Activated CD8-positive, alpha-beta memory T cell treated with anti-CD3 and anti-CD28 coated beads, Interleukin-2, amount 10 ng/mL, durations not matched to agents 7 days and 5 days (primary cell): ENCODE data around the gene PET117. TPM values are rescaled to one million over a fixed set of nuclear protein-coding genes. Genes with fewer than 3 reads are reported as not detected.
"Not testable (repeated sequence)": the region's sequence is repeated elsewhere in the genome, so short reads cannot be mapped to it uniquely, and the experiment has no call there.

Source experiments
- ATAC-seq: fragments of 150-1000 bp; cut with Tn5 transposase; one replicate; pipeline ENCODE4 v1.10.0; 2021; ENCODE audit warnings: moderate library complexity
- CTCF ChIA-PET: fragments of 350-600 bp; sonication (Branson Sonifier 250); formaldehyde crosslinking; loops from one replicate; lab custom pipeline; 2021; ENCODE audit warnings: antibody characterized with exemption; lab: Charles Lee
- DNase-seq: peaks from one replicate; pipeline ENCODE4 v3.0.0-alpha.2; 2020
- H3K27ac Mint-ChIP-seq: one replicate; pipeline ENCODE4 v1.8.0; 2021; ENCODE audit warnings: mild to moderate bottlenecking, mixed read lengths
- H3K27me3 Mint-ChIP-seq: one replicate; pipeline ENCODE4 v1.8.0; 2021; ENCODE audit warnings: mixed read lengths
- H3K36me3 Mint-ChIP-seq: one replicate; pipeline ENCODE4 v1.8.0; 2021; ENCODE audit warnings: mild to moderate bottlenecking, mixed read lengths
- H3K4me1 Mint-ChIP-seq: one replicate; pipeline ENCODE4 v1.8.0; 2021; ENCODE audit warnings: mixed read lengths
- H3K4me3 Mint-ChIP-seq: one replicate; pipeline ENCODE4 v1.8.0; 2021; ENCODE audit warnings: mild to moderate bottlenecking, moderate library complexity, mixed read lengths
- H3K9me3 Mint-ChIP-seq: one replicate; pipeline ENCODE4 v1.8.0; 2022; ENCODE audit warnings: low read depth, mixed read lengths
- total RNA-seq, 2 experiments: library from RNA; stranded (reverse); gene quantifications; one replicate each; pipeline ENCODE4 v1.2.3, GENCODE V29; 2021

Gene PET117, protein sequence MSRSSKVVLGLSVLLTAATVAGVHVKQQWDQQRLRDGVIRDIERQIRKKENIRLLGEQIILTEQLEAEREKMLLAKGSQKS
- 10 to 100 TPM; 11.4 to 15.8 TPM for total RNA-seq

DNA sequence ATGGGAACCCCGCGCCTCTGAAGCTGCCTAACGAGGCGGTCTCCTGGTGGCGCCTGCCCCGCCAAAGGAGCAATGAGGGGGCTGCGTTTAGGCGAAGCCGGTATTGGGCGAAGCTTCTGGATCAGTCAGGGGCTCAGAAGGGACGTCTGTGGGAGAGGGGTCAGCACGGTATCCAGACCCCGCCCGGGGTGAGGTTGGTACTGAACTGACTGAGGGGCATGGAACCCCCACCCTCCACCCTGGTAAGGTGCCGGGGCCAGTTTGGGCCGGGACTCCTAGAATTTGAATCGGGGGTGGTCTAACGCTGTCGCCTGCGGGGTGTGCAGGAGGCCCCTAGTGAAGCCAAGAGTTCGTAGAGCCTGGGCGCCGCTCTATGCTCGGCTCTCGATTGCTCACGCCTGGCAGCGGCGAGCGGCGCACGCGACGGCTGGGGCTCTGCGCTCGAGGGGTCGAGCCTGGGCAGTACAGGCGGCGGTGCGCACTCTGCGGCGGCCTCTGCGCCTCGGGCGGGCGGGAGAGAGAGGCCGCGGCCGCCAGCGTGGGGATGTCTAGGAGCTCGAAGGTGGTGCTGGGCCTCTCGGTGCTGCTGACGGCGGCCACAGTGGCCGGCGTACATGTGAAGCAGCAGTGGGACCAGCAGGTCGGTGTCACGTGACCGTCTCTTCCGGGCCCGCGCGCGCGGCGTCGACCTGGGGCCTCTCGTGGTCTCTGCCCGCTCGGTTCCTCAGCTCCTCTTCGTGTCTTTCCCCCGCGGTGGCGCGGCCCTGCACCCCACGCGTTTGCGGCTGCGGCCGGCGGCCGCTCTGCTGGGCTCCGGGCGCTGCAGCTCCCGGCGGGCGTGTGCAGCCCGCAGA is at the start of gene PET117, which contains the start of gene KAT14:
PET117 (plus strand) TSS at position 452 of the 854 bp plus-strand sequence; CDS start at position 545, 93 bp downstream.
KAT14 (plus strand) TSS at position 452 of the 854 bp plus-strand sequence. CDS start 4,798 bp downstream, outside the sequence.
- CTCF ChIA-PET, result interaction anchor here (0.8 to 1.8 kb wide), 3 partner anchors 138 to 171 kb away, joined by 3 to 5 read pairs (median 4); no protein-coding TSS in a partner anchor
- Mint-ChIP-seq H3K27ac (peak within 1 kb of the TSS; percentile 83), H3K4me1 (peaks cover 27% of the 10 kb centered on the region), H3K36me3 (peaks cover 9% of the 10 kb centered on the region), H3K4me3 (peak within 1 kb of the TSS; percentile 84), H3K9me3 (no peaks in the 10 kb centered on the region), H3K27me3 (no peaks in the 10 kb centered on the region)
- DNase-seq (peak; percentile 92), ATAC-seq (peak; percentile 94)

- not testable (repeated sequence) for ATAC-seq
Measured at GRCh38 chr20:18088298-18088697, 49.4 kb upstream of the PET117 start.

DNA sequence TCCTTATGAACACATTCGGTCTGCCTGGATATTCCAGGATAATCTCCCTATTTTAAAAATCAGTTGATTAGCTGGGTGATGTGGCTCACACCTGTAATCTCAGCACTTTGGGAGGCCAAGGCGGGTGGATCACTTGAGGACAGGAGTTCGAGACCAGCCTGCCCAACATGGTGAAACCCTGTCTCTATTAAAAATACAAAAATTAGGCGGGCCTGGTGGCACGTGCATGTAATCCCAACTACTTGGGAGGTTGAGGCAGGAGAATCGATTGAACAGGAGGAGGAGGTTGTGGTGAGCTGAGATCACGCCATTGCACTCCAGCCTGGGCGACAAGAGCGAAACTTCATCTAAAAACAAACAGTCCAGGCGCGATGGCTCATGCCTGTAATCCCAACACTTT is 48.8 kb upstream of the PET117 start:
- H3K27me3 Mint-ChIP-seq, CTCF ChIA-PET, H3K27ac Mint-ChIP-seq, H3K4me3 Mint-ChIP-seq, ATAC-seq, DNase-seq, H3K4me1 Mint-ChIP-seq, H3K36me3 Mint-ChIP-seq, H3K9me3 Mint-ChIP-seq: not testable (repeated sequence)

More at GRCh38 chr20:18088298-18088697, 49.4 kb upstream of the PET117 start:
- H3K27me3 Mint-ChIP-seq, H3K36me3 Mint-ChIP-seq, H3K27ac Mint-ChIP-seq, CTCF ChIA-PET, H3K9me3 Mint-ChIP-seq, H3K4me3 Mint-ChIP-seq, H3K4me1 Mint-ChIP-seq, DNase-seq: not testable (repeated sequence)

DNA sequence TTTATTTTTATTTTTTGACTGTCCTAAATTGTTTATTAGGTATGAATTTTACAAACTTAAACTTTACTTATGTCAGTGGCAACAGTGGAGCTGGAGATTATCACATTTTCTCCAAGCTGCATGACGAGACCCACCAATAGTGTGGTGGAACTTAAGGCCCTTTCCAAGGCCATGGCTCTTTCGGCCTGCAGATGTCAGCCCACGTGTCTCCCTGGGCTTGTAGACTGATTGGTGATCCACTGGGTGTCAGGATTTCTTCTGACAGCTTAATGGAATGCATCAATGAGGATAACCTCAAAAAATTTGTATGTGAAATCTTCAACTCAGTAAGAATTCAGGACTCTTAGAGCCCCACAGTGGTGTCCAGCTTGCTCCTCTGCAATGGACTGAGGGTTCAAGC is 47.6 kb upstream of the PET117 start:
- Mint-ChIP-seq H3K27ac (no peak overlapping the region), H3K4me3 (no peak overlapping the region), H3K27me3 (no peaks in the 10 kb centered on the region), H3K36me3 (no peaks in the 10 kb centered on the region), H3K9me3 (no peaks in the 10 kb centered on the region), H3K4me1 (no peaks in the 10 kb centered on the region)
- CTCF ChIA-PET, result no interaction called here
- no peak for ATAC-seq
- DNase-seq, result no peak

DNA sequence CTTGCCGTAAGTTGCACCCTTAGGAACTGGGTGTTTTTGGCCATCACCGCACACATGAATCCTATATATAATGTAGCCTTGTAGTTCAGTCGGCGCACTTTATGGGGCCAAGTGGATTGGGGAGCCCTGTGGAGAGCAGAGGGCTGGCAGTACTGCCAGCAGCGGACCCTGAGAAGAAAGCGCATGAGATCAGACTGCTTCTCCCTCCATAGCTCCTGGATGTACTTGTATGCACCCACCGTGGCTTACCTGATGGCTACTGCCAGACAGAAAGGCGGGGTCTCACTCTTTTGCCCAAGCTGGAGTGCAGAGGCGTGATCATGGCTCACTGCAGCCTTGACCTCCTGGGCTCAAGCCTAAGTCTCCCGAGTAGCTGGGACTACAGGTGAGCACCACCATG is 47.2 kb upstream of the PET117 start:
- ATAC-seq (no peak), DNase-seq (no peak)
- no peak overlapping the region for H3K27ac Mint-ChIP-seq
- H3K9me3 Mint-ChIP-seq, result no peaks in the 10 kb centered on the region
- H3K27me3 Mint-ChIP-seq, result no peaks in the 10 kb centered on the region
- CTCF ChIA-PET, result no interaction called here
- H3K4me1 Mint-ChIP-seq, result no peaks in the 10 kb centered on the region
- no peaks in the 10 kb centered on the region for H3K36me3 Mint-ChIP-seq
- no peak overlapping the region for H3K4me3 Mint-ChIP-seq

GRCh38 chr20:18091623-18092022 is 46.0 kb upstream of the PET117 start:
- ATAC-seq, result no peak
- H3K27me3 Mint-ChIP-seq, result no peaks in the 10 kb centered on the region

DNA sequence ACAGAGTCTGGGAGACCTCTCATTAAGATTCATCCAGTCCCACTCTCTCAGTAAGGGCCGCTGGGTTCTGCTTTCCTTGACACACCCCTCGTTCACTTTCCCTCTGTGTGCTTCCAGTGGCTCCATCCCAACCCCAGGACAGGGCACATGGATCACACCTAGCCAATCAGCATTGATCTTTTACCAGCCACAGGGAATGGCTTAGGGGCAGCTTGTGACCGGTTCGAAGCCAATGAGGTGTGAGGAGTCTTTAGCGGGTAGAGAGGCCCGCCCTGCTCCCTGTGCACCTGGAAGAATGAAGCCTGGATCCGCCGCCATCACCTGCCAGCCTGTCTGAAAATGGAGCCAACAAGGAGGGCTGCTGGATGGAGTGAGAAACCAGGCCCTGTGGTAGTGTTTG is 44.8 kb upstream of the PET117 start:
- no peak for DNase-seq
- Mint-ChIP-seq H3K4me3 (no peak overlapping the region), H3K27me3 (no peaks in the 10 kb centered on the region), H3K4me1 (no peaks in the 10 kb centered on the region), H3K36me3 (no peaks in the 10 kb centered on the region), H3K27ac (no peak overlapping the region), H3K9me3 (no peaks in the 10 kb centered on the region)
- ATAC-seq, result no peak
- CTCF ChIA-PET, result no interaction called here

More at GRCh38 chr20:18091623-18092022, 46.0 kb upstream of the PET117 start:
- Mint-ChIP-seq H3K27ac (no peak overlapping the region), H3K36me3 (no peaks in the 10 kb centered on the region), H3K9me3 (no peaks in the 10 kb centered on the region), H3K4me3 (no peak overlapping the region), H3K4me1 (no peaks in the 10 kb centered on the region)
- CTCF ChIA-PET, result no interaction called here
- DNase-seq, result no peak

- Mint-ChIP-seq H3K27ac (no peak overlapping the region), H3K4me3 (no peak overlapping the region), H3K36me3 (no peaks in the 10 kb centered on the region), H3K27me3 (no peaks in the 10 kb centered on the region), H3K9me3 (no peaks in the 10 kb centered on the region), H3K4me1 (no peaks in the 10 kb centered on the region)
- CTCF ChIA-PET, result no interaction called here
- DNase-seq, result no peak
- ATAC-seq, result no peak
Measured at GRCh38 chr20:18093388-18093787, 44.3 kb upstream of the PET117 start.

DNA sequence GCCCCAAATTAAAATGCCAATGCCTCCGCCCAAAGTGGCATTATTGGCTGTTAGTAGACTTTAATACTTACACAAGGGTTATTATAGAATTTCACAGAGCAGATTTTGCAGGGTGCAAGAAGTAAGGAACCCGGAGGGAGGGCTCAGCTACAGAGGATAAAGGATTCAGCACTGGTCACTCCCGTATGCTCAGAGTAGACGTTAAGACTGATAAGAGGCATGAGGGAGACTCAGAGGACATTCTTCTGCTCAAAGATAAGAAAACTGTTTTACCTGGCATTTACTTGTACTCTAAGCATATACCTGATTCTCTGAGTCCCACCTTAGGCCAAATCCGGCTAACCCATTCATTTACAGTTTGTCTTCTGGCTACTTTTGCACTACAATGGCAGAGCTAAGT is 43.5 kb upstream of the PET117 start:
- Mint-ChIP-seq H3K27me3 (no peaks in the 10 kb centered on the region), H3K27ac (no peak overlapping the region), H3K9me3 (no peaks in the 10 kb centered on the region), H3K36me3 (no peaks in the 10 kb centered on the region), H3K4me3 (no peak overlapping the region), H3K4me1 (no peaks in the 10 kb centered on the region)
- DNase-seq (no peak), ATAC-seq (no peak)
- CTCF ChIA-PET, result no interaction called here

DNA sequence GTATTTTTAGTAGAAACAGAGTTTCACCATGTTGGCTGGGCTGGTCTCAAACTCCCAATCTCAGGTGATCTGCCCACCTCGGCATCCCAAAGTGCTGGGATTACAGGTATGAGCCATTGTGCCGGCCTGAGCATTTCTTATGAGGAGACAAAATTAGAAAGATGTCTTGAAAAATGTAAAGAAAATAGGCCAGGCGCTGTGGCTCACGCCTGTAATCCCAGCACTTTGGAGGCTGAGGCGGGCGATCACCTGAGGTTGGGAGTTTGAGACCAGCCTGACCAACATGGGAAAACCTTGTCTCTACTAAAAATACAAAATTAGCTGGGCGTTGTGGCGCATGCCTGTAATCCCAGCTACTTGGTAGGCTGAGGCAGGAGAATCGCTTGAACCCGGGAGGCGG is 37.1 kb upstream of the PET117 start:
- H3K27ac Mint-ChIP-seq, result not testable (repeated sequence)

DNA sequence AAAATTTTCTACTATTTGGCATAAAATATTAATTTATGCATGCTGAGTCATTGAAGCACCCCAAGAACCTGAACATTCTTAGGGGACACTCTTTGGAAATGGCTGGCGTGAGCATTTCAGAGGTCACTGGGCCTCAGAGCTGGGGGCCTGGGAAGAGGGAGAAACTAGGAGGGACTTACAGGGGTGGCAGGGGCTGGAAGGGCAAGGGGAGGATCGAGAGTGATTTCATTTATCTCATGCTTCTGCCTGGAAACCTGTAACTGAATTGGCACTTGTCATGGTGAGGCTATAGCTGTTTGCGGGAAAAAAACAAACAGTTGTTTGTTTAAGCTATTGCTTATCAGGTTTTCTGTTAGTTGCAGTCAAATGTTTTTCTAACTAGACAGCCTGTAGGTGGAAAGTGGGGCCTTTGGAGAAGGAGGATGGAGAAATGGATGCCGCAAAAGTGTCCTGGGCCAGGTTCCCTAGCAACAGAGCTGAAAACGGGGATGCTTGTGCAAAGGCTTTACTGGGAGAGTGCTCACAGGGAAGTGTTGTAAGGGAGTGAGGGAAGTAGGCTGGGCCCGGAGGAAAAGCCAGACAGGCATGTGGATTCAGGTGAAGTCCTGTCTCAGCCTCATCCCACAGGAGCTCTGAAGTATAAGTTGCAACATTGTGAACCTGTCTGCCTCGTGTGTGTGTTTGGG is 36.4 kb upstream of the PET117 start:
- DNase-seq (no peak), ATAC-seq (no peak)
- Mint-ChIP-seq H3K27ac (no peak overlapping the region), H3K4me1 (no peaks in the 10 kb centered on the region), H3K27me3 (peaks cover 11% of the 10 kb centered on the region), H3K9me3 (no peaks in the 10 kb centered on the region), H3K36me3 (no peaks in the 10 kb centered on the region), H3K4me3 (no peak overlapping the region)
- CTCF ChIA-PET, result no interaction called here

More for the DNA sequence above, 37.1 kb upstream of the PET117 start:
- H3K9me3 Mint-ChIP-seq, CTCF ChIA-PET, H3K4me1 Mint-ChIP-seq, H3K4me3 Mint-ChIP-seq, H3K36me3 Mint-ChIP-seq, ATAC-seq, DNase-seq: not testable (repeated sequence)
- H3K27me3 Mint-ChIP-seq, result peaks cover 11% of the 10 kb centered on the region

DNA sequence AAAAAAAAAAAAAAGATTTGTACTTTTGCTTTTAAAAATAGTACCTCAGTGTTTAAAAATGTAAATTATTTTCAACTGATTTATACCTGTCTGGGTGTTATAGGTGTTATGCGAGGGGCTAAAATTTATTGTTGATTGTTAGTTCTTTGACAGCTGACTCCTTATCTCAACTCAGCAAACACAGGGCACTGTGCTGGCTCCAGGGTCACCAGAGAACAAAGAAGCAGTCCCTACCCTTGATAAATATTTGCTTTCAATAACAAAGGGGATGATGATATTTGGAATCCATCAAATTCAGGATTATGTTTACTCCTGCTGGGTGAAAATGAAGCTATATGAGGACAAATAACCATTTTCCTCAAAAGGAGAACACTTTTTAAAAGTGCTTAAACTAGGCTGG is 34.2 kb upstream of the PET117 start:
- H3K27me3 Mint-ChIP-seq, result peaks cover 18% of the 10 kb centered on the region
- H3K9me3 Mint-ChIP-seq, result no peaks in the 10 kb centered on the region
- no peaks in the 10 kb centered on the region for H3K4me1 Mint-ChIP-seq
- ATAC-seq (no peak), DNase-seq (no peak)
- no peak overlapping the region for H3K27ac Mint-ChIP-seq
- CTCF ChIA-PET, result no interaction called here
- no peaks in the 10 kb centered on the region for H3K36me3 Mint-ChIP-seq
- H3K4me3 Mint-ChIP-seq, result no peak overlapping the region

GRCh38 chr20:18108326-18108725 is 29.3 kb upstream of the PET117 start:
- no peaks in the 10 kb centered on the region for H3K4me1 Mint-ChIP-seq
- CTCF ChIA-PET, result no interaction called here
- ATAC-seq (no peak), DNase-seq (no peak)
- H3K27me3 Mint-ChIP-seq, result peaks cover 17% of the 10 kb centered on the region
- H3K27ac Mint-ChIP-seq, result no peak overlapping the region
- H3K4me3 Mint-ChIP-seq, result no peak overlapping the region
- no peaks in the 10 kb centered on the region for H3K36me3 Mint-ChIP-seq
- H3K9me3 Mint-ChIP-seq, result no peaks in the 10 kb centered on the region
